CD4-positive, alpha-beta T cell (primary cell): ENCODE results near the gene ICA1. TPM values are rescaled to one million over a fixed set of nuclear protein-coding genes. Genes with fewer than 3 reads are reported as not detected.

ENCODE experiments used
- ATAC-seq: fragments of 200-7000 bp; cut with Tn5 transposase; one replicate; pipeline ENCODE4 v1.10.0; 2022; ENCODE audit warnings: mild to moderate bottlenecking; ENCODE audit not compliant: poor library complexity
- CTCF ChIA-PET: fragments of 350-600 bp; sonication (Branson Sonifier 250); formaldehyde crosslinking; loops from one replicate; lab custom pipeline; 2021; ENCODE audit warnings: antibody characterized with exemption, inconsistent platforms; lab: Charles Lee
- POLR2A ChIA-PET: fragments of 350-600 bp; sonication (Branson Sonifier 250); formaldehyde crosslinking; loops from one replicate; lab custom pipeline; 2021; ENCODE audit warnings: antibody characterized with exemption, inconsistent platforms; lab: Charles Lee
- DNase-seq, 14 experiments: peaks; one replicate each; pipeline ENCODE4 v3.0.0-alpha.2; 2013 to 2020; ENCODE audit warnings: mixed read lengths in 2 of 14
- H3K27ac ChIP-seq, 2 donors: one replicate each; pipeline versions ENCODE4 v1.5.1 to v1.7.0; 2013; ENCODE audit warnings: low read length in 2 of 2, low read depth in 1 of 2, mild to moderate bottlenecking in 1 of 2
- H3K27me3 ChIP-seq, 2 experiments: 1 replicate in 1 of 2; 2 replicates in 1 of 2; pipeline versions ENCODE4 v1.6.1 to v1.7.0; 2013; ENCODE audit warnings: low read length in 2 of 2, control low read depth in 1 of 2, mild to moderate bottlenecking in 1 of 2, moderate library complexity in 1 of 2; ENCODE audit not compliant: insufficient read depth in 2 of 2, control insufficient read depth in 1 of 2
- H3K36me3 ChIP-seq: one replicate; pipeline ENCODE4 v1.6.1; 2013; ENCODE audit warnings: low read length, control low read depth; ENCODE audit not compliant: insufficient read depth
- H3K4me1 ChIP-seq: one replicate; pipeline ENCODE4 v1.6.1; 2013; ENCODE audit warnings: low read length, control low read depth; ENCODE audit not compliant: insufficient read depth
- H3K4me3 ChIP-seq: one replicate; pipeline ENCODE4 v1.5.1; 2013; ENCODE audit warnings: mild to moderate bottlenecking, low read length, moderate library complexity
- H3K9me3 ChIP-seq, 2 experiments: 1 replicate in 1 of 2; 2 replicates in 1 of 2; pipeline versions ENCODE4 v1.6.1 to v1.7.0; 2013; ENCODE audit warnings: low read length in 2 of 2, mild to moderate bottlenecking in 2 of 2, control low read depth in 1 of 2, moderate library complexity in 1 of 2; ENCODE audit not compliant: control insufficient read depth in 1 of 2, insufficient read depth in 1 of 2
- H3K27ac Mint-ChIP-seq: one replicate; pipeline ENCODE4 v1.8.0; 2020; ENCODE audit warnings: mixed read lengths
- H3K27me3 Mint-ChIP-seq: one replicate; pipeline ENCODE4 v1.8.0; 2021; ENCODE audit warnings: mixed read lengths
- H3K36me3 Mint-ChIP-seq: one replicate; pipeline ENCODE4 v1.8.0; 2021; ENCODE audit warnings: low read depth, mixed read lengths
- H3K4me1 Mint-ChIP-seq: one replicate; pipeline ENCODE4 v1.8.0; 2021; ENCODE audit warnings: low read depth, mixed read lengths
- H3K4me3 Mint-ChIP-seq: one replicate; pipeline ENCODE4 v1.8.0; 2020; ENCODE audit warnings: mild to moderate bottlenecking, mixed read lengths
- H3K9me3 Mint-ChIP-seq: one replicate; pipeline ENCODE4 v1.8.0; 2020; ENCODE audit warnings: mixed read lengths
- CTCF ChIP-seq: fragments of 200-600 bp; IDR thresholded peaks from one replicate; pipeline ENCODE4 v1.8.0; 2022; ENCODE audit warnings: antibody characterized with exemption, mild to moderate bottlenecking
- intact Hi-C, 2 experiments: fragments of 100-400 bp; cut with DNase I in 1 of 2; cut with micrococcal nuclease in 1 of 2; formaldehyde crosslinking; loops; one replicate each; pipeline versions ENCODE4 v1.15.1 to v1.9.0; 2023 to 2025; cut with DNase I, micrococcal nuclease
- total RNA-seq, 174 experiments: library from RNA in 2 of 174; stranded (reverse) in 2 of 174; gene quantifications; one replicate each; pipeline ENCODE4 v1.2.3 and lab custom pipeline; 2021 to 2026

Gene ICA1
- total RNA-seq, 2 experiments from 2014 or later: 0.95 to 1.7 TPM

- CTCF ChIA-PET: no interaction called here
- intact Hi-C loops: no loop called here
- Mint-ChIP-seq H3K4me1 (no peaks in the 10 kb centered on the region), H3K9me3 (no peaks in the 10 kb centered on the region), H3K27ac (no peak overlapping the region), H3K36me3 (no peaks in the 10 kb centered on the region), H3K4me3 (no peak overlapping the region), H3K27me3 (peaks cover 10% of the 10 kb centered on the region)
- H3K4me1 ChIP-seq: no peaks in the 10 kb centered on the region
- H3K4me3 ChIP-seq: no peak overlapping the region
- no peak for ATAC-seq
- H3K9me3 ChIP-seq: no peaks in the 10 kb centered on the region
- H3K27ac ChIP-seq: no peak overlapping the region
- TF ChIP-seq CTCF: no peak
- no peak for DNase-seq
- H3K36me3 ChIP-seq: no peaks in the 10 kb centered on the region
- no peaks in the 10 kb centered on the region for H3K27me3 ChIP-seq
- POLR2A ChIA-PET: no interaction called here
These were observed 16.2 kb upstream of the ICA1 start for GRCh38 chr7:8278183-8278582.

- Mint-ChIP-seq H3K36me3 (no peaks in the 10 kb centered on the region), H3K4me3 (no peak overlapping the region), H3K27me3 (peaks cover 10% of the 10 kb centered on the region), H3K27ac (no peak overlapping the region), H3K4me1 (no peaks in the 10 kb centered on the region), H3K9me3 (no peaks in the 10 kb centered on the region)
- H3K9me3 ChIP-seq: no peaks in the 10 kb centered on the region
- intact Hi-C loops: no loop called here
- ATAC-seq: no peak
- ChIA-PET POLR2A (no interaction called here), CTCF (no interaction called here)
- H3K4me3 ChIP-seq: no peak overlapping the region
- DNase-seq: no peak
- no peak overlapping the region for H3K27ac ChIP-seq
- no peak for TF ChIP-seq CTCF
- H3K4me1 ChIP-seq: no peaks in the 10 kb centered on the region
- H3K36me3 ChIP-seq: no peaks in the 10 kb centered on the region
- H3K27me3 ChIP-seq: no peaks in the 10 kb centered on the region
These were observed 15.5 kb upstream of the ICA1 start for GRCh38 chr7:8277394-8277982.

- Histone ChIP-seq H3K4me3 (no peak overlapping the region), H3K27ac (no peak overlapping the region), H3K27me3 (no peaks in the 10 kb centered on the region), H3K4me1 (no peaks in the 10 kb centered on the region), H3K9me3 (no peaks in the 10 kb centered on the region), H3K36me3 (no peaks in the 10 kb centered on the region)
- no peak for ATAC-seq
- no peaks in the 10 kb centered on the region for H3K4me1 Mint-ChIP-seq
- intact Hi-C loops: no loop called here
- ChIA-PET CTCF (no interaction called here), POLR2A (no interaction called here)
- no peak overlapping the region for H3K27ac Mint-ChIP-seq
- H3K4me3 Mint-ChIP-seq: no peak overlapping the region
- no peaks in the 10 kb centered on the region for H3K9me3 Mint-ChIP-seq
- peaks cover 17% of the 10 kb centered on the region for H3K27me3 Mint-ChIP-seq
- no peaks in the 10 kb centered on the region for H3K36me3 Mint-ChIP-seq
- no peak for DNase-seq
- no peak for TF ChIP-seq CTCF
These were observed 12.6 kb upstream of the ICA1 start for GRCh38 chr7:8274589-8274988.
